Measurements from ENCODE around the gene F13A1.

F13A1 gene

GRCh38 chr6:6180684-6181083, 139.8 kb downstream of the F13A1 start:
- no peak for TF ChIP-seq CTCF (IDR thresholded peaks at IDR 0.05; ENCODE audit: poor library complexity, severe bottlenecking)
- H3K4me3 ChIP-seq (ENCODE audit: severe bottlenecking): no peak overlapping the region
- no peak for ATAC-seq (ENCODE audit: low read depth)
- no peak overlapping the region for H3K27ac ChIP-seq (ENCODE audit: poor library complexity, severe bottlenecking)
- peaks cover 18% of the 10 kb centered on the region for H3K27me3 ChIP-seq (ENCODE audit: insufficient read depth, poor library complexity, severe bottlenecking)
- DNase-seq (ENCODE audit: low spot score): no peak
- H3K9me3 ChIP-seq (ENCODE audit: severe bottlenecking): no peaks in the 10 kb centered on the region
- no peaks in the 10 kb centered on the region for H3K4me1 ChIP-seq (ENCODE audit: insufficient read depth, poor library complexity, severe bottlenecking)
- H3K36me3 ChIP-seq (ENCODE audit: low read depth): no peaks in the 10 kb centered on the region

GRCh38 chr6:6179858-6180623, 140.4 kb downstream of the F13A1 start:
- no peak for TF ChIP-seq CTCF (IDR thresholded peaks at IDR 0.05; ENCODE audit: poor library complexity, severe bottlenecking)
- H3K36me3 ChIP-seq (ENCODE audit: low read depth): no peaks in the 10 kb centered on the region
- H3K9me3 ChIP-seq (ENCODE audit: severe bottlenecking): no peaks in the 10 kb centered on the region
- H3K4me1 ChIP-seq (ENCODE audit: insufficient read depth, poor library complexity, severe bottlenecking): no peaks in the 10 kb centered on the region
- H3K27me3 ChIP-seq (ENCODE audit: insufficient read depth, poor library complexity, severe bottlenecking): peaks cover 18% of the 10 kb centered on the region
- ATAC-seq (ENCODE audit: low read depth) (no peak), DNase-seq (ENCODE audit: low spot score) (no peak)
- H3K27ac ChIP-seq (ENCODE audit: poor library complexity, severe bottlenecking): no peak overlapping the region
- no peak overlapping the region for H3K4me3 ChIP-seq (ENCODE audit: severe bottlenecking)

DNA sequence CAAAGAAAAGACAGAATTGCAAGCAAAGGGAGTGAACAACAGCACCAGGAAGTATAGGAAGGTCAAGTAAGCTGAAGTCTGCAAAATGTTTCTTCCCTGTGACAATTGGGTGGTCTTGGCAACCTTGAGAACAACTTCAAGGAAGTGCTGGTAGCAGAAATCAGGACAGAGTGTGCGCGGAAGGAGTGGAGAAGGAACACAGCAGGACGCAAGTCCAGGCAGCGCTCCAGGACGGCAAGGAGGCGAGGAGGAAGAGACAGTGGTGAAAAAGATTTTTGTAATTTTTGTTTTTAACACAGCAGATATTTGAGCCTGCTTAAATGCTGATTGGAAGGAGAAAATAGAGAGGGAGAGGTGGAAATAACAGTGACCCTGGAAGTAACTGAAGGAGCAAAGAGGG, 141.7 kb downstream of the F13A1 start:
- no peak for TF ChIP-seq CTCF (IDR thresholded peaks at IDR 0.05; ENCODE audit: poor library complexity, severe bottlenecking)
- H3K4me3 ChIP-seq (ENCODE audit: severe bottlenecking): no peak overlapping the region
- H3K36me3 ChIP-seq (ENCODE audit: low read depth): no peaks in the 10 kb centered on the region
- no peak for ATAC-seq (ENCODE audit: low read depth)
- H3K27me3 ChIP-seq (ENCODE audit: insufficient read depth, poor library complexity, severe bottlenecking): peaks cover 18% of the 10 kb centered on the region
- no peaks in the 10 kb centered on the region for H3K4me1 ChIP-seq (ENCODE audit: insufficient read depth, poor library complexity, severe bottlenecking)
- H3K27ac ChIP-seq (ENCODE audit: poor library complexity, severe bottlenecking): no peak overlapping the region
- DNase-seq (ENCODE audit: low spot score): no peak
- no peaks in the 10 kb centered on the region for H3K9me3 ChIP-seq (ENCODE audit: severe bottlenecking)

DNA sequence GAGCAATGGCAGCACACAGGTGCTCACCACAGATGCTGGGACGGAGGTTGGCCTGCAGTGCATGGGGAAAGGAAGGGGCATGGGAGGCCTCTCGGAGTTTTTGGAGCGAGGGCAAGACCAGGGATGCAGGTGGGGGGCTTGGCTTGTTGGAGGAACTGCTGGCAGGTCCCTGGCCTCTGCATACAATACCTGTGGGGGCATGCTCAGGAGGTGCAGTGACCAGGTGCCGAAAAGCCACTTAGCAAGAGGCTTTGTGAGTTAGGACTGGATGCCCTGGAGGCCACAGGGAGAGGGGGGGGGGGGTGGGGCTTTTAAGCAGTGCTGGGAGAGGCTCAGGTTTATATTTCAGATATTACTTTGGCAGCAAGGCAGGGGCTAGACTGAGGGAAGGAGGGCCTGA, 142.7 kb downstream of the F13A1 start:
- DNase-seq (ENCODE audit: low spot score): no peak
- H3K27ac ChIP-seq (ENCODE audit: poor library complexity, severe bottlenecking): no peak overlapping the region
- H3K4me3 ChIP-seq (ENCODE audit: severe bottlenecking): no peak overlapping the region
- TF ChIP-seq CTCF (IDR thresholded peaks at IDR 0.05; ENCODE audit: poor library complexity, severe bottlenecking): no peak
- peaks cover 18% of the 10 kb centered on the region for H3K27me3 ChIP-seq (ENCODE audit: insufficient read depth, poor library complexity, severe bottlenecking)
- H3K36me3 ChIP-seq (ENCODE audit: low read depth): no peaks in the 10 kb centered on the region
- H3K4me1 ChIP-seq (ENCODE audit: insufficient read depth, poor library complexity, severe bottlenecking): no peaks in the 10 kb centered on the region
- H3K9me3 ChIP-seq (ENCODE audit: severe bottlenecking): no peaks in the 10 kb centered on the region
- no peak for ATAC-seq (ENCODE audit: low read depth)

DNA sequence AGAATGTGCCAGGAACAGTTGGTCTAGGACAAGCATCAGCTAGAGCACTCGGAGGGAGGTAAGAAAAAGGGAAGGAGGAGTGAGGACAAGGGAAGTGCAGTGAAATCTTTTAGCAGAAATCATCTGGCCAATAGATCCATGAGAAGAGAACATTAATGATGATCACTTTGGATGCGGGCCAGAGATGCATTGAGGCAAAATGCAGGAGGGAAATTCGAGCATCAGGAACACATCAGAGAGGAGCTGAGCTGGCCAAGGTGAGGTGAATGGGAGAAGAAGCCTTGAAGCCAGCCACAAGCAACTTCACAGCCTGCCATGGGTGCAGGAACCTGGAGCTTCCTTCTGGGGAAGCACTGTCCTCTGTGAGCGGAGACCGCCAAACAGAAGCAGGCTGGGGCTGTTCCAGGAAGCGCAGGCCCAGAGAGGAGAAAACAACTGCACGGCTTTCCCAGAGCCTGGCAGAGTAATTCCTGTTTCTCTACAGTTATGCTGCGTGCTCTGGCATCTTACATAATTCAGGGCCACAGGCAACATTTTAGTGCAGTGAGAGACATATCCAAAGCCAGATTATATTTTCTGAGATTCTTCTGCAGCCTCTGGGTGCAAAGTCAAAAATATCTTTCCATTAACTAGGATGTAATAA, 143.8 kb downstream of the F13A1 start:
- no peaks in the 10 kb centered on the region for H3K36me3 ChIP-seq (ENCODE audit: low read depth)
- peaks cover 10% of the 10 kb centered on the region for H3K27me3 ChIP-seq (ENCODE audit: insufficient read depth, poor library complexity, severe bottlenecking)
- H3K27ac ChIP-seq (ENCODE audit: poor library complexity, severe bottlenecking): no peak overlapping the region
- H3K4me3 ChIP-seq (ENCODE audit: severe bottlenecking): no peak overlapping the region
- no peak for ATAC-seq (ENCODE audit: low read depth)
- no peak for DNase-seq (ENCODE audit: low spot score)
- no peaks in the 10 kb centered on the region for H3K4me1 ChIP-seq (ENCODE audit: insufficient read depth, poor library complexity, severe bottlenecking)
- TF ChIP-seq CTCF (IDR thresholded peaks at IDR 0.05; ENCODE audit: poor library complexity, severe bottlenecking): no peak
- H3K9me3 ChIP-seq (ENCODE audit: severe bottlenecking): no peaks in the 10 kb centered on the region

Data from RWPE2 (cell line).